GM21576 (cell line): ENCODE measurements around the gene PNMT.

Experiments used
- ATAC-seq: cut with Tn5 transposase; IDR thresholded peaks from one replicate; pipeline ENCODE4 v1.9.1; 2021; ENCODE audit warnings: mild to moderate bottlenecking, moderate library complexity; ENCODE audit not compliant: unreplicated experiment

Gene PNMT, protein sequence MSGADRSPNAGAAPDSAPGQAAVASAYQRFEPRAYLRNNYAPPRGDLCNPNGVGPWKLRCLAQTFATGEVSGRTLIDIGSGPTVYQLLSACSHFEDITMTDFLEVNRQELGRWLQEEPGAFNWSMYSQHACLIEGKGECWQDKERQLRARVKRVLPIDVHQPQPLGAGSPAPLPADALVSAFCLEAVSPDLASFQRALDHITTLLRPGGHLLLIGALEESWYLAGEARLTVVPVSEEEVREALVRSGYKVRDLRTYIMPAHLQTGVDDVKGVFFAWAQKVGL

DNA sequence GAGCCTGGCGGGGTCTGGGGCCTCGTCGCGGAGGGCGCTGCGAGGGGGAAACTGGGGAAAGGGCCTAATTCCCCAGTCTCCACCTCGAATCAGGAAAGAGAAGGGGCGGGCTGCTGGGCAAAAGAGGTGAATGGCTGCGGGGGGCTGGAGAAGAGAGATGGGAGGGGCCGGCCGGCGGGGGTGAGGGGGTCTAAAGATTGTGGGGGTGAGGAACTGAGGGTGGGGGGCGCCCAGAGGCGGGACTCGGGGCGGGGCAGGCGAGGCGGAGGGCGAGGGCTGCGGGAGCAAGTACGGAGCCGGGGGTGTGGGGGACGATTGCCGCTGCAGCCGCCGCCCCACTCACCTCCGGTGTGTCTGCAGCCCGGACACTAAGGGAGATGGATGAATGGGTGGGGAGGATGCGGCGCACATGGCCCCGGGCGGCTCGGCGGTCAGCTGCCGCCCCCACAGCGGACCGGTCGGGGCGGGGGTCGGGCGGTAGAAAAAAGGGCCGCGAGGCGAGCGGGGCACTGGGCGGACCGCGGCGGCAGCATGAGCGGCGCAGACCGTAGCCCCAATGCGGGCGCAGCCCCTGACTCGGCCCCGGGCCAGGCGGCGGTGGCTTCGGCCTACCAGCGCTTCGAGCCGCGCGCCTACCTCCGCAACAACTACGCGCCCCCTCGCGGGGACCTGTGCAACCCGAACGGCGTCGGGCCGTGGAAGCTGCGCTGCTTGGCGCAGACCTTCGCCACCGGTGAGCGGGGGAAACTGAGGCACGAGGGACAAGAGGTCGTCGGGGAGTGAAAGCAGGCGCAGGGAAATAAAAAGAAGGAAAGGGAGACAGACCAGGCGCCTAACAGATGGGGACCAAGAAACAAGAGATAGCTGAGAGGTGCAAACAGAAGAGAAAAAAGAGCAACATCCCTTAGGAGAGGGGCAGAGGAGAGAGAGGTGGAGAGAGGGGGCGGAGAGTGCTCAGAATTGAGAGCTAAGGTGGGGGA is at the start of gene PNMT:
Gene PNMT, plus strand, starts transcription at position 509 of the 980 bp plus-strand sequence. Its CDS starts 23 bp downstream, at position 532.
- ATAC-seq = no peak

DNA sequence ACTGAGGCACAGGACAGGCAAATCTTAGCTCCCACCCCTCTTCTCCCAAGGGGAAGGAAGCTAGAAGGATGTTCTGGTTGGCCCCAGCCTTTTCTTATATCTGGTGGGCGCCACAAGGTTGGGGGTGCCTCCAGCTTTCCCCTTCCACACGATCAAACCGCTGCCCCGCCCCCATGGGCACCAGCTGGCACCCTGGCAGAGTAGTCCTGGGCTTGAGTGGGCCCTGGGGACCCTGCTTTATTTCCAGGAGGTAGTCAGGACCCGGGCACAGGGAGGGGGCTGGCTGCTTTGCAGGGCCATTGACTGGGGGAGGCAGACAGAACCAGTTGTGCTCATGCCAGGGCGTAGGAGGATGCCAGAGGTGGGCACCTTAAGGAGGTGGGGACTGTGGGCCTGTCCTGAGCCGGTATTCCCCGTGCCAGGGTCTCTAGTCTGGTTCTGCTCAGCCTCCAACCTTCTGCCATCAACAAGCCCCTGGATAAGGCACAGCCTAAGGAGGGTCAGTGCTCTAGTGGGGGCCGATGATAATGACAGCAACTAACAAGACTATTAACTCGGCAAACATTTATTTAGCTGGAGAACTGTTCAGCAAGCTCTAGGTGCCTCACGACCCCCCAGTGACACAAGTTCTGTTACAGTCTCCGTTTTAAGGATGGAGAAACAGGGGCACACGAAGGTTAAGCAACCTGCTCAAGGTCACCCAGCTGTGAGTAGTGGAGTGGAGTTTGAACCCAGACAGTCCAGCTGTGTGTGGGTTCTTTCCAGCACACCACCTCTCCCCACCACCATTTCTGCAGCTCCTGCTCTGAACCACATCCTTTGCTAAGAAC is 49.1 kb upstream of the PNMT start:
- ATAC-seq = no peak

DNA sequence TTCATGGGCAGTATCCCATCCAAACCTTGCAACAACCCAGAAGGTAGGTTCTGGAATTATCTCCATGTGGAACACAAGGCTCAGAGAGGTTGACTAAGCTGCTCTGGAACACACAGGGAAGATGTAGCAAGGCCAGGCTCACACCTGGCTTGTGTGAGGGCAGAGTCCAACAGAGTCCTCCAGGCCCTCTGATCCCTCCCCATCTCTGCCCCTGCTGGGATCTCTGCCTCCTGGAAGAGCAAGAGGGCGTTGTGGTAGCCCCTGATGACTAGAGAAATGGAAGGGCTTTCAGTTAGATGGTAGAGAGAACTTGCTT is 48.5 kb upstream of the PNMT start:
- ATAC-seq = no peak

DNA sequence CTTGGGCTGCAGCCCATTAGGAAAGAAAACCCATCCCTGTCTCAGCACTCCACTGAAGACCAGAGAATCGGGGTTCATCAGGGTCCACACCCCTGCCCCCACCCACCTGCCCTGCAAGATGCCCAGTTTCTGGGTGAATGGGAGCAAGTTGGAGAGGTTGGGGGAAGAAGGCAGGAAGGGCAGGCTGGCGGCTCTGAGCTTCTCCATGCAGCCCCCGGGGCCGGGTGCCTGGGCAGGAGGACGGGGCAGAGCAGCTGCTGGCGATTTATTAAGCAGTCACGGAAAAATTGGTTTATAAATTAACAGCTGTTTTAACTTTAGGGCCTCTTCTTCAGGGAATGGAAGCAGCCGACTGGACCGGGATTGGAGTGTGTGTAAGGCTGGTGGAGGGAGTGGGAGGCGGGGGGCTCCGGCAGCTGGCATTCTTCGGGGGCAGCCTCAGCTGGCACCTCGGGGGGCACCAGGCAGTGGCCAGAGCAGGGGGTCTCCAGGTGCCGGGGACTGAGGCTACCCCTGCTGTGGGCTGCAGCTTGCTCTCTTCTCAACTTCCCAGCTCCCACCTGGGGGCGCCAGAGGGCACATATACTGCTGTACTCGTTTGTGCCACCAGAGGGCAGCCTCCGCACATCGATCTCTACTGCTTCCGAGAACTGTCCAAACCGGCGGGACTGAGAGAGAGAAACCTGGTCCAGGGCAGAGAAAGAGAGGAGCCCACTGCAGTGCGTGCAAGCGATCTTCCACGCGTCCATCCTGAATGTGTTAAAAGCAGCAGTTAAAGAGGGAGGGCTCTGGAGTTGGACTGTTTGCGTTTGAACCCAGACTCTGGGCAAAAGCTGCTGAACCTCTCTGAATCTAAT is 46.5 kb upstream of the PNMT start:
- peak; percentile 61 for ATAC-seq

DNA sequence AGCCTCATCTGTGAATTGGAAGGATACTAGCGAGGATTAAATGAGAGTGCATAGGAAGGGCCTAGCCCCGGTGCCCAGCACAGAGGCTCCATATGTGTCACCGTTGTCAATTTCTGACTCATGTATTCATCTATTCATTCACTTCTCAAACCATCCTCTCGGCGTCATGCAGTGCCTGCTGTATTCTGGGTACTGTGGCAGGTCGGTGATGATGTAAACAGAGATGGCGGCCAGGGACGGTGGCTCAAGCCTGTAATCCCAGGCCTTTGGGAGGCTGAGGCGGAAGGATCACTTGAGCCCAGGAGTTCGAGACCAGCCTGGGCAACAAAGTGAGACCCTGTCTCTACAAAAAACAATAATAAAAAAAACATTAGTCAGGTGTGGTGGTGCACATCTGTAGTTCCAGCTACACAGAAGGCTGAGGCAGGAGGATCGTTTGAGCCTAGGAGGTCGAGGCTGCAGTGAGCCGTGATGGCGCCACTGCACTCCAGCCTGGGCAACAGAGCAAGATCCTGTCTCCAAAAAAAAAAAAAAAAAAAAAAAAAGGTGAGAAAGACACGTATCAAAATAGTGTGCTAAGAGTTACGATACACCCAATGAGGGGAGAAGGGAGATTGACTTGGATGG is 45.8 kb upstream of the PNMT start:
- peak; percentile 19 for ATAC-seq

GRCh38 chr17:39623356-39623950 is 44.8 kb upstream of the PNMT start:
- peak; percentile 44 for ATAC-seq

DNA sequence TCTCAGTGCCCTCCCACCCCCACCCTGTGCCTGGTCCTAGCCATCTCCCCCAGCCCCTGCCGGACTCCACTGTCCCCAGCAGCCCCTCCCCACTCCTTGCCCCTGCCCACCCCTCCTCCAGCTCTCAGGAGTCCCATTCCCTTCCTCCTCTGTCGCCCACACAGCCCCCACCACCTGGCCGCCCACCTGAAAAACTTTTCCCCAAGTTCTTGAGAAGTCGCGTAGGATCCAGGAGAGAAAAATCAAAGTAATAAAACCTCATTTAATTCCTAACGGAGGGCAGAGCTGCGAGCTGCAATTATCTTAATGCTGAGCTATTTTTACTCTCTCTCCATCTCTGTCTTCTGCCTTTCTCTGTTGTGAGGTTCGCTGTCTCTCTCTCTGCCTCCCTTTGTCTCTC is 43.9 kb upstream of the PNMT start:
- ATAC-seq = no peak

DNA sequence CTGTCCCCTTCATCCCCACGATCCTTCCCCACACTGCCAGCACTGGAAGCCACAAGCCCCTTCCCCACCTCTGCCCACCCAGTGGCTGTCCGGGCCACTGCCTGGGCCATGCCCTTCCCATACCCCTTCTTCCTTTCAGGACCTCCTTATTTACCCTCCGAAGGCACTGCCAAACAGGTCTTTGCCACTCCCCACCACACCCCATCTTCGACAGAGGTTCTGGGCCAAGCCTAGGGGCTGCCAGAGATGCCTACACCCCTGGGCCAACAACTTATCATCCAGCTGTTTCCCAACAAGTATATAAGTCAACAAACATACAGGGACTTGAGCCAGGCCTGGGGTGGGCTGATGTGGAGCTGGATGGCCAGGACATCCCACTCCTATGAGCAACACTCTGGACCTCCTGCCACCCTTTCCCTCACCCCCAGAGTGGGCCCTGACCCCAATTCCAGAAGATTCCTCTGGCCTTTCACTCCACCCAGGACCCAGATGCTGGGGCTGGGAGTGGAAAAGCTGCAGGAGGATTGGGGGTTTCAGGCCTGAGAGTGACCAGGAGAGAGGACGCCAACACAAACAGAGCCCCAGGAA is 43.0 kb upstream of the PNMT start:
- no peak for ATAC-seq

- ATAC-seq = no peak
Observed at GRCh38 chr17:39626171-39627046, 41.8 kb upstream of the PNMT start, which contains the start of gene PPP1R1B. PPP1R1B (plus strand) TSS chr17:39626952; CDS start chr17:39627393, 441 bp downstream.

DNA sequence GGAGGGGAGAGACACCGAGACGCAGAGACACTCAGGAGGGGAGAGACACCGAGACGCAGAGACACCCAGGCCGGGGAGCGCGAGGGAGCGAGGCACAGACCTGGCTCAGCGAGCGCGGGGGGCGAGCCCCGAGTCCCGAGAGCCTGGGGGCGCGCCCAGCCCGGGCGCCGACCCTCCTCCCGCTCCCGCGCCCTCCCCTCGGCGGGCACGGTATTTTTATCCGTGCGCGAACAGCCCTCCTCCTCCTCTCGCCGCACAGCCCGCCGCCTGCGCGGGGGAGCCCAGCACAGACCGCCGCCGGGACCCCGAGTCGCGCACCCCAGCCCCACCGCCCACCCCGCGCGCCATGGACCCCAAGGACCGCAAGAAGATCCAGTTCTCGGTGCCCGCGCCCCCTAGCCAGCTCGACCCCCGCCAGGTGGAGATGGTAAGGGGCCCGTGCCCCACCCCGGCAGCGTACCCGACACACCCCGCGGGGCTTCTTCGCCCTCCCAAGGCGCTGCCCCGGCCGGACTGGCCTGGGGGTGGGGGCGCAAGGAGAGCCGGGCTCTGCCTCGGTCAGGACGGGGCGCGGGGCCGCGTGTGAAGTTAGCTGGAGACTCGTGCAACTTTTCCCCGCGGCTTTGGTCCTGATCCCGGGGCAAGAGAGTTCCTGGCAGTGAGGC is 41.1 kb upstream of the PNMT start:
- no peak for ATAC-seq

DNA sequence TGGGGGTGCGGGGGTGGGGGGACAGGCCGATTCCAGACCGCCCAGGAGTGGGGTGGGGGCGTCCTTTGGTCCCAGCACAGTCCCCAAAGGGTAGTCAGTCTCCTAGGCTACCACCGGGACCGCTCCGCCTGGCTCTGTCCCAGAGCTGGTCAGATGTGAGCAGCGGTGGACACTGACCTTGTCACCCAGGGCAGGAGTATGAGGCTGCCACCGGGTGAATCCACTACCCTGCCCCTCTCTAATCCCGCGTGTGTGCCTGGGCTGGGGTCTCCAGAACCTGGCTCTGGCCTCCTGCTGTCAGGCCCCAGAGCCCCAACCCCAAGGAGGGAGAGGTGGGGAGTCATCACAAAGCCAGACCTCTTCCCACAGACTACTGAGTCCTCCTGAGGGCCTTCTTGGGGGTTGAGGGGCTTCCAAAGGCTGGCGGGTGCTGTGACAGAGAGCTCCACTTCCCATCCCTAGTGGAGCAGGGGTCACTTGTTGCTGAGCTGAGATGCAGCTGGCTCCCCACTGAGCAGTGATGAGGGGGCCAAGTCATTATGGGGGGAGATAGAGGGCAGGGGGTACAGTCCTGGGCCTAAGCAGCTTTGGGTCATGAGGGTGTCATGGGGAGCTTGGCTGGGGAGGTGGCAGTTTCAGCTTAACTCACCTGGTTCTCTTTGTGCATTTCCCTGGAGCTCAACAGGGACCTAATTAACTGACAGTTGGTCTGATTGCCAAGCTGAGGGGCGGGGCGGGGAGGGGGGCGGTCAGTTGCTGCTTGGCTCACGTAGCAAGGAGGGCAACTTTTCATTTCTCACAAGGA is 40.3 kb upstream of the PNMT start:
- ATAC-seq = no peak

DNA sequence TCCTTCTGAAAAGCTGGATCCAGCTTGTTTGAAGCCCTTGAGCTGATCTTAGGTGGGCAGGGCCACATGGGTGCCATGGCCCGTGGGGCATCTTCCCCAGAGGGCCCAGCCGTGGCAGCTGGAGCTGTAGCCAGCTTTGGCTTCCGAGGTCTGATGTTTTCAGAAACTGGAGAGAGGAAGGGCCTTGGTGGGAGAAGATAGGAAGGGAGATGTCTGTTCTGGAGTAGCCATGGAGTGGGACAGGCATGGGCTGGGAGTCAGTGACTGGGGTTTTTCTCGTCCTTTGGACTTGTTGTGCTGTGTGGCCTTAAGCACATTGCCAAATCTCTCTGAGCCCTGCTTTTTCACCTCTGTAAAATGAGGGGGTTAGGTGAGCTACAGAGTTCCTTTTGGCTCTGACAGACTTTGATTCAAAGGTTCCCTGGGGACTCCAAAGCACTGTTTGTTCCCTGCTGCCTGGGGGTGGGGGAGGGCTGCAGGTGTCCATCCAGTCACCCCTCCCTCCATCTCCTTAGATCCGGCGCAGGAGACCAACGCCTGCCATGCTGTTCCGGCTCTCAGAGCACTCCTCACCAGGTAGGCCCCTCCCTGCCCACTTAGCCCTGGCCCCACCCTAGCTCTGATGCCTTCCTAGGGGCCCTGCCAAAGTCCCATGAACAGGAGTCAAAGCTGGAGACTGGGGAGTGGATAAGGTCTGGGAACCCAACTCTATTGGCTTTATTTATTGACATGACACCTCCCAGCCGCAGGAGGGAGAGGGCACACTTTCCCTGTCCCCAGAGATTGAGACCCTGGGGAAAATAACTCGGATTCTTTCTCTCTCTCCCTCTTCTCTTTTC is 39.4 kb upstream of the PNMT start:
- no peak for ATAC-seq

GRCh38 chr17:39629494-39629880 is 38.8 kb upstream of the PNMT start:
- ATAC-seq = no peak

GRCh38 chr17:39629898-39630297 is 38.4 kb upstream of the PNMT start:
- no peak for ATAC-seq

DNA sequence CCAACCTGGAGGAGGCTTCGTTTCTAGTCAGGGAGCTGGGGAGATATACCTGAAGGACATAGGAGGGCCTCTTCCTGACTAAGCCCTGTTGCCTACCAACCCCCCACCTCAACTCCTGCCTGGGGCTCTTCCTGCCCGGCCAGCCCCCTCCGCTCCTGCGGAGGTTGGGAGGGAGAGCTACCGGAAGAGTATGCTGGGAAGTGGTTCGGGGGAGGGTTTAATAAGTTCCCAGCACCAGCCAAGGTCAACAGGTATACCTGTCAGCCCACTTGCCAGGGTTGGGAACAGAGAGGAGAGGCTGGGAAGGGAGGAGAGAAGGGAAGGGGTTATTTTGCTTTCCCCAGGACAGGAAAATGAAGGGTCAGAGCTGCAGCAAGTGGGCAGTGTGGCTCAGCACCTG is 36.9 kb upstream of the PNMT start:
- ATAC-seq = no peak
